ENCODE results near the gene DDX52. TPM values are rescaled to one million over a fixed set of nuclear protein-coding genes. Genes with fewer than 3 reads are reported as not detected.

Gene DDX52
- total and polyA plus RNA-seq, 2 experiments from 2014 or later = 23.5 to 26.7 TPM

- peak overlapping the region; percentile 75 for H3K27ac ChIP-seq
- no peaks in the 10 kb centered on the region for H3K36me3 ChIP-seq (ENCODE audit: low read depth)
- no peaks in the 10 kb centered on the region for H3K79me2 ChIP-seq (ENCODE audit: insufficient read depth)
- H3K4me2 ChIP-seq (ENCODE audit: unreplicated experiment) = peak overlapping the region; percentile 76
- peak; percentile 95 for DNase-seq
- H3K9ac ChIP-seq = peak overlapping the region; percentile 15; the same call in 1 of the 2 replicates
- in situ Hi-C loops (cut with MboI) = no loop called here
- no peaks in the 10 kb centered on the region for H3K27me3 ChIP-seq (replicated peaks; ENCODE audit: insufficient read depth)
- H3K4me3 ChIP-seq = peak overlapping the region; percentile 41
- no peaks in the 10 kb centered on the region for H3K9me2 ChIP-seq (ENCODE audit: insufficient read depth)
- H2AFZ ChIP-seq = peak overlapping the region; percentile 62
- peaks cover 11% of the 10 kb centered on the region; the same call in 1 of the 2 replicates for H3F3A ChIP-seq (ENCODE audit: insufficient read depth)
- H3K4me1 ChIP-seq (ENCODE audit: insufficient read depth) = peaks cover 27% of the 10 kb centered on the region
- no peak for TF ChIP-seq EZH2phosphoT487 (IDR thresholded peaks at IDR 0.05; ENCODE audit: insufficient read depth, low read depth)
- no peak for TF ChIP-seq EZH2 (IDR thresholded peaks at IDR 0.05; ENCODE audit: insufficient read depth, poor library complexity, severe bottlenecking)
- no peaks in the 10 kb centered on the region for H4K20me1 ChIP-seq (ENCODE audit: insufficient read depth)
- WGBS, 2 experiments (ENCODE audit: low coverage in 1 of 2, low lambda C conversion rate in 2 of 2, missing lambda C conversion rate in 2 of 2) = 3 to 4% methylated on average over 2 of the region's 2 CpGs
- H3K9me3 ChIP-seq (ENCODE audit: low read depth) = no peaks in the 10 kb centered on the region
Measured at GRCh38 chr17:37671824-37672547, 28.7 kb upstream of the DDX52 start.

GRCh38 chr17:37671028-37671823 is 28.0 kb upstream of the DDX52 start:
- Histone ChIP-seq H2AFZ (no peak overlapping the region), H3K9ac (peak overlapping the region; percentile 15; the same call in 1 of the 2 replicates), H3K9me3 (ENCODE audit: low read depth) (no peaks in the 10 kb centered on the region), H3K79me2 (ENCODE audit: insufficient read depth) (no peaks in the 10 kb centered on the region), H3K36me3 (ENCODE audit: low read depth) (no peaks in the 10 kb centered on the region), H4K20me1 (ENCODE audit: insufficient read depth) (no peaks in the 10 kb centered on the region), H3K9me2 (ENCODE audit: insufficient read depth) (no peaks in the 10 kb centered on the region), H3F3A (ENCODE audit: insufficient read depth) (peaks cover 11% of the 10 kb centered on the region; the same call in 1 of the 2 replicates), H3K27ac (peak overlapping the region; percentile 75), H3K4me1 (ENCODE audit: insufficient read depth) (peaks cover 27% of the 10 kb centered on the region), H3K27me3 (replicated peaks; ENCODE audit: insufficient read depth) (no peaks in the 10 kb centered on the region), H3K4me2 (ENCODE audit: unreplicated experiment) (peak overlapping the region; percentile 16), H3K4me3 (no peak overlapping the region)
- in situ Hi-C loops (cut with MboI) = no loop called here
- 83 to 84% methylated on average over 9 of the region's 9 CpGs for WGBS, 2 experiments (ENCODE audit: low coverage in 1 of 2, low lambda C conversion rate in 2 of 2, missing lambda C conversion rate in 2 of 2)
- no peak for TF ChIP-seq EZH2 (IDR thresholded peaks at IDR 0.05; ENCODE audit: insufficient read depth, poor library complexity, severe bottlenecking)
- no peak for TF ChIP-seq EZH2phosphoT487 (IDR thresholded peaks at IDR 0.05; ENCODE audit: insufficient read depth, low read depth)
- DNase-seq = no peak

GRCh38 chr17:37667039-37667438 is 23.8 kb upstream of the DDX52 start:
- H4K20me1 ChIP-seq (ENCODE audit: insufficient read depth) = no peaks in the 10 kb centered on the region
- H3K4me1 ChIP-seq (ENCODE audit: insufficient read depth) = peaks cover 10% of the 10 kb centered on the region
- H3K9ac ChIP-seq = no peak overlapping the region
- DNase-seq = no peak
- WGBS, 2 experiments (ENCODE audit: low coverage in 1 of 2, low lambda C conversion rate in 2 of 2, missing lambda C conversion rate in 2 of 2) = 17 to 28% methylated on average over 1 of the region's 1 CpG
- 0 out of 2 replicates have a peak, but pooled peaks cover 1% of the 10 kb centered on the region for H3F3A ChIP-seq (ENCODE audit: insufficient read depth)
- no peaks in the 10 kb centered on the region for H3K9me2 ChIP-seq (ENCODE audit: insufficient read depth)
- no peak overlapping the region for H3K4me2 ChIP-seq (ENCODE audit: unreplicated experiment)
- H3K4me3 ChIP-seq = no peak overlapping the region
- no peaks in the 10 kb centered on the region for H3K27me3 ChIP-seq (replicated peaks; ENCODE audit: insufficient read depth)
- H3K9me3 ChIP-seq (ENCODE audit: low read depth) = no peaks in the 10 kb centered on the region
- H3K27ac ChIP-seq = no peak overlapping the region
- no peak for TF ChIP-seq EZH2 (IDR thresholded peaks at IDR 0.05; ENCODE audit: insufficient read depth, poor library complexity, severe bottlenecking)
- no peak for TF ChIP-seq EZH2phosphoT487 (IDR thresholded peaks at IDR 0.05; ENCODE audit: insufficient read depth, low read depth)
- in situ Hi-C loops (cut with MboI) = no loop called here
- H3K79me2 ChIP-seq (ENCODE audit: insufficient read depth) = no peaks in the 10 kb centered on the region
- no peak overlapping the region for H2AFZ ChIP-seq
- no peaks in the 10 kb centered on the region for H3K36me3 ChIP-seq (ENCODE audit: low read depth)

GRCh38 chr17:37664214-37664613 is 21.0 kb upstream of the DDX52 start:
- no peaks in the 10 kb centered on the region for H3K79me2 ChIP-seq (ENCODE audit: insufficient read depth)
- no peaks in the 10 kb centered on the region for H3F3A ChIP-seq (ENCODE audit: insufficient read depth)
- no peaks in the 10 kb centered on the region for H3K4me1 ChIP-seq (ENCODE audit: insufficient read depth)
- no peaks in the 10 kb centered on the region for H3K9me3 ChIP-seq (ENCODE audit: low read depth)
- 81 to 86% methylated on average over 3 of the region's 3 CpGs for WGBS, 2 experiments (ENCODE audit: low coverage in 1 of 2, low lambda C conversion rate in 2 of 2, missing lambda C conversion rate in 2 of 2)
- no peaks in the 10 kb centered on the region for H4K20me1 ChIP-seq (ENCODE audit: insufficient read depth)
- H3K9ac ChIP-seq = no peak overlapping the region
- no peaks in the 10 kb centered on the region for H3K9me2 ChIP-seq (ENCODE audit: insufficient read depth)
- H3K27me3 ChIP-seq (replicated peaks; ENCODE audit: insufficient read depth) = no peaks in the 10 kb centered on the region
- TF ChIP-seq EZH2phosphoT487 (IDR thresholded peaks at IDR 0.05; ENCODE audit: insufficient read depth, low read depth) = no peak
- TF ChIP-seq EZH2 (IDR thresholded peaks at IDR 0.05; ENCODE audit: insufficient read depth, poor library complexity, severe bottlenecking) = no peak
- DNase-seq = no peak
- no peak overlapping the region for H3K4me2 ChIP-seq (ENCODE audit: unreplicated experiment)
- no peaks in the 10 kb centered on the region for H3K36me3 ChIP-seq (ENCODE audit: low read depth)
- no peak overlapping the region for H3K4me3 ChIP-seq
- no peak overlapping the region for H3K27ac ChIP-seq
- H2AFZ ChIP-seq = no peak overlapping the region
- in situ Hi-C loops (cut with MboI) = no loop called here

Data from GM23248 (cell line).